GM18498 (cell line): ENCODE data around the gene MAGEC2.

ENCODE experiments used
- ATAC-seq: cut with Tn5 transposase; IDR thresholded peaks from one replicate; pipeline ENCODE4 v1.9.1; 2021; ENCODE audit warnings: mild to moderate bottlenecking, moderate library complexity; ENCODE audit not compliant: unreplicated experiment

Gene MAGEC2, protein sequence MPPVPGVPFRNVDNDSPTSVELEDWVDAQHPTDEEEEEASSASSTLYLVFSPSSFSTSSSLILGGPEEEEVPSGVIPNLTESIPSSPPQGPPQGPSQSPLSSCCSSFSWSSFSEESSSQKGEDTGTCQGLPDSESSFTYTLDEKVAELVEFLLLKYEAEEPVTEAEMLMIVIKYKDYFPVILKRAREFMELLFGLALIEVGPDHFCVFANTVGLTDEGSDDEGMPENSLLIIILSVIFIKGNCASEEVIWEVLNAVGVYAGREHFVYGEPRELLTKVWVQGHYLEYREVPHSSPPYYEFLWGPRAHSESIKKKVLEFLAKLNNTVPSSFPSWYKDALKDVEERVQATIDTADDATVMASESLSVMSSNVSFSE

DNA sequence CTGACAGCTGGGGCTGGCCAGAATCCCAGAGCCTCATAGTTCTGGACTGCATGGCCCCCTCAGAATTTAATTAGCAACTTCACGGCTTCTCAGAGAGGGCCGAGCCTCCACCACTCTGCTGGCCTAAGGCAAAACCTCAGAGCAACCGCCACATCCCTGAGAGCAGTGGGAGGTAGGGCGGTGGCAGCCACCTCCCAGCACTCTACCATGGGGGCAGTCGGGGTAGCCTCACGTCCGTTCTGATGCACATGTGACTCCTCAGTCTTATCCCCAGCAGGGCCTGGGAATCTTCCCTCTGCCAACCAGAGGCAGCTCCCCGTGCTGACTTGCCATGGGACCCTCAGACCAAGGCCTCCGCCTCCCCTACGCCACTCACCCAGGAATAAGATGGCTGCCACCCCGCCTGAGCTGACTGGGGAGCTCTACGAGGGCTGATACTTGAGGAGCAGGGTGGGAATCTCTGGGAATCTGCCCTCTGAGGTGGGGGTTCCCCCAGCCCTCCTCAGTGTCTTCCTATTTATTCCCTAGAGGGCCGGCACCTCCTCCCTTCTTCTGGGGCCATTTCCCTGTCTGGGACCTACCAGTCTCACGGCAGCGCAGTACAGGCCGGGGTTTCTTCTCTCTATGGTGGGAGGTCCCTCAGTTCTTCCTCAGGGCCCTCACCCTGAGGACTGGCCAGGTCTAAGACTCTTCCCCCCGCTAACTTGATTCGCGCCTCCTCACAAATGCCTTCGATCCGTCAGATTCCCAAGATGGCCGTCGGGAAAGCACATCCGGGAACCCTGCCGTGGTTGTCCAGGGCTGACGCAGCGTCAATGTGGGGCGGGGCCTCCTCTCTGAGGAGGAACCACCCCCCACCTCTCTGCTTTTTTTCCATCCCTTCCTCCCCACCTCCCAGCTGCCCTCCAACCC, at the start of gene MAGEC2:
TSS of gene MAGEC2 (minus strand) at position 769 of the 912 bp plus-strand sequence. CDS start 1,303 bp downstream, outside the sequence.
- no peak for ATAC-seq

DNA sequence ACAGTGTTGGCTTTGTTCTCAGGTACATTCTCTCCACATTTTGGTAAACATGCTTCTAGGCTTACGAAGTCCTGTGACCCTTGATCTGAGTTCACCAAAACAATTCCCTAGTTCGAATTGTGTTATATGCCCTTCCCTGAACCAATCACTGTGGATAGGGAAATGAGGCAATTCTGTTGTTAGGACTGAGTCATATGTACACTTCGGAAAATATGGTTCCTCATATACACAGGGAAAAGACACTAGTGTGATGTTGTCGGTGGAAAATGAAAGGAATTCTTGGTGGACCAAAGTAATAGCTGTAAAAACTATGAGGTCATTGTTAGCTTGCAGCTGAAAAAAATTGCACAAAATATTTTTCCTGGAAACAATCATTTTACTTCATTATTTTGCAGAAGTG, 46.6 kb upstream of the MAGEC2 start:
- ATAC-seq = no peak

DNA sequence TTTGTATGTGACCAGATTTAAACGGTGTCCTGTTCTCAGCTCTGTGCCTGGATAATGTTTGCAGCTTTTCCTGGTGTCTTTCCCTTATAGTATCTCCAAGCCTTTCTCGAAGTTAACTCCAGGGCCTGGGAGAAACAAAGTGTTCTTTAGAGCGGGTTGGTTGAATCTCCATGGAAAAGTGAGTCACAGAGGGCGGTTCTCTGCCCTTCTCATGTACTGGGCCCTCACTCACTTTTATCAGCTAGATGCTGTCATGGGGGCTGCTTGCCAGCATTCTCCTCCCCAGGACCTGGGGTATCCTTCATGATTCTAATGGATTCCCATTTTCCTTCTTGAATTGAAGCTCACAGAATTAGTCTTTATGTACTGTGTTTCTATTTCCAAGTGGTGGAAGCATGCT, 46.1 kb upstream of the MAGEC2 start:
- ATAC-seq = no peak

DNA sequence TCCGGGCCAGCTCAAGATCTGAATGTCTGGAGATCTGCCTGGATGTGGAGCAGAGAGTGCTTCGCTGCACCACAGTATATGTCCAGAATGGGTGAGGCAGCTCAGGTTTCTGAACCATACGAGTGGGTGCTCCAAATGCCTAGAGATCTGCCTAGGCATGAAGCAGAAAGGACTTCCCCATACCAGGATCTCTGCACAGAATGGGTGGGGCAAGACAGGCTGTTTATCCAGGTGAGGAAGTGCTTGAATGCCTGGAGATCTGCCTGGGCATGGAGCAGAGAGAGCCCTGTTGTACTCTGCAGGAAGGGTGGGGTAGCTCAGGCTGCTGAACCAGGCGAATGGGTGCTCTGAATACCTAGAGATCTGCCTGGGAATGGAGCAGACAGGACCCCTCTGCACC, 45.4 kb upstream of the MAGEC2 start:
- no peak for ATAC-seq

DNA sequence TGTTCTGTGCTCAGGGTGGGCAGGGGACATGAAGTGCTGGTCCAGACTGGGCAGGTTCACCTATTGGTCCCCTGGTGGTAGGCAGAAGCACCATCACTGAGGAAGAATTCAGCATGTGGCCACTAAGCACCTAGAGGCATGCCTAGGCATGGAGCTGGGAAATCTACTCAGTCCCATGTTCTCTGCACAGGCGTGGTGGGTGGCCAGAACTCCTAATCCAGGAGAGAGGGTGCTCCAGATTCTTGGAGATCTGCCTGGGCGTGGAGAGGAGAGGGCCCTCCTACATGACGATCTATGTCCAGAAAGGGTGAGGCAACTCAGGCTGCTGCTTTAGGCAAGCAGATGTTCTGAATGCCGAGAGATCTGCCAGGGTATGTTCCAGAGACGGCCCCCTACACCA, 44.6 kb upstream of the MAGEC2 start:
- ATAC-seq = no peak

DNA sequence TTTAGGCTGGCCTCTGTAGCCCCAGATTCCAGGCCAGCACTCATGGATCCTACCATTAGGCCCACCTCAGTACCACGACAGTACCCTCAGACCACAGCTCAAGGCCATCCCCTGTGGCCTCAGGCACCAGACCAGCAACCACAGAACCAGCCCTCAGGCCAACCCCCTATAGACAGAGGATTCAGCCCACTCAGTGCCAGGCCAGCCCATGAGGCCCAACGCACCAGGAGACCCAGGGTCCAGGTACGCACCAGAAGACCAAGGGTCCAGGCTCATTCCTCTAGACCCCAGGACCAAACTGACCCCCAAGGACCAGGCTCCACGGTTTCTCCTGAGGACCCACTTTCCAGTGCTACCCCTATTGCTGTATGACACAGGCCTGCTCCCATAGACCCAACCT, 39.5 kb upstream of the MAGEC2 start:
- no peak for ATAC-seq

DNA sequence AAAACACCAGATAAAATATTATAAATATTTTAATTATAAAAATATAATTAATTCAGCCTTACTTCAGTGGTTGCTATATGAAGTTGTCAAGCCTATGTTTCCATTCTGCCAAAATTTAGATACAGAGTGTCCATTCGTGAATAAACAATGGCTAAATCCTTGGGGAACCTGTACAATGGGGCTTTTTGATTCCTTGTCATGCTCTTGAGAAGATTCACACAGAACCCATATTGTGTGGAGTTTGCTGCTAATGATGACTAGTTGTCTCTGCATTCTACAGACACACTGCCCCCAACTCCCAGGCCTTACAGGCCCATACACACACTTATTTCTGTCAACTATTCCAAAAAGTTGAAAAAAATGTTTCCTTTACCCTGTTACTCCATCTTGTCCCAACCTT, 33.4 kb upstream of the MAGEC2 start:
- ATAC-seq = no peak

DNA sequence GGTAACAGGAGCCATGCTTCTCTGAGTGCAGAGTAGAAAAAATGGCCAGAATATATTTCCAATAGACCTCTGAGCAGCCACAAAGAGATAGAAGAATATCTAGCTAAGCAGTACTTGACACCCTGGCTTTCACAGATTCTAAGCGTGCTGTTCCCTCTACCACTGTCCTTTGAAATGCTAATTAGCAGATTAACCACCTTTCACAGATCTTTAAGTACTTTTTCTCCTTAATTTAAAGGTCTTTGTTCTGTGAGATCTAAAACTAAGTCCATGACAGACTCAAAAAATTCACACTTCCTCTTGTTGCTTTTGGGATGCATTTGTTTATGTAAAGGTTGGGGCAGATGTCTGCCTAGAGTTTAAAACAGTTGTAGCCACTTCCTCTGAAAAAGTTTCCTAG, 28.3 kb upstream of the MAGEC2 start:
- ATAC-seq = no peak

DNA sequence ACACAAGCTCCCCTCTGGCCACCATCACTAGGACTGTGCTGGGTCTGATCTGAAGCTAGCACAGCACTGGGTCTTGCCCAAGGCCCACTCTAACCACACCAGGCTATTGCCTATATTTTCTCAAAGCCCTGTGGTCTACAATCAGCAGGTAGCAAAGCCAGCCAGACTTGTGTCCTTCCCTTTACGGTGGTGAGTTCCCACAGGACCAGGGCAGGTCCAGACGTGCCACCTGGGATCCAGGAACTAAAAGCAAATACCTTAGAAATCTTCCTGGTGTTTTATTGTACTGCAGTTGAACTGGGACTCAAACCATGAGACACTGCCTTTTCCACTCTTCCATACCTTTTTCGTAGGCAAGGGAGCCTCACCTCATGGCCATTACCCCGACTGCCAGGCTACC, 9.0 kb upstream of the MAGEC2 start:
- ATAC-seq = no peak

DNA sequence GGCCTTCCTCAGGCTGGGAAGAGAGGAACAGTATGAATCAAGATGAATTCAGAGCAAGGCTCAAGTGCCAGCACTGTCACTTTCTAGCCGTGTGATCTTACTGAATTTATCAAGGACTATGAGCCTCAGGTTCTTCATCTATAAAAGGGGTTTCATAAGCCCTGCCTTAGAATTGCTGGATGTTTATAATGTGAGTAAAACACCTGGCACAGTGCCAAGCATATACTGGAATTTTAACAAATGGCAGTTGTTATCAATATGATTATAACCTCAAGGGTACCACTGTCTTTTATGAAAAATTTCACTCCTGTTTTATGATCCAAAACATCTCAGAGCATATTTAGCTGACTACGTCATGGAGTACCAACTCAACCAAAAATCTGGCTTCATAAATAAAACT, 4.0 kb downstream of the MAGEC2 start:
- no peak for ATAC-seq

DNA sequence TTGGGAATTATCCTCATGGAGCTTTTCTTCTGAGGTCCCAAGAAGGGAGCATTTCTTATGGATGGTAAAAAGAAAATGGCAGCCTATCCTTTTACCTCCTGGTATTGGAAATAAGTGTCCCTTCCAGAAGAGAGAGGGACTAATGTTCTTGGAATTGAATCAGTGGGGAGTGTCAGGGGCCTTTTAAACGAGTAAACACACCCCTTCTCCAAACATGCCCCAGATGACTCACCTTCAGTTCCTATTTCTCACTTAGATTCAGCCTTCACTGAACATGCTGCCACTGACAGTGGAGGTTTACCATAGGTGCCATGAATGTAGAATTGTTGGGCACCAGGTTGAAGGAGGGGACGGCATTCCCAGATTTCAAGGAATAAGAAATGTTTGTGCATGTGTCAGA, 19.0 kb downstream of the MAGEC2 start:
- no peak for ATAC-seq

DNA sequence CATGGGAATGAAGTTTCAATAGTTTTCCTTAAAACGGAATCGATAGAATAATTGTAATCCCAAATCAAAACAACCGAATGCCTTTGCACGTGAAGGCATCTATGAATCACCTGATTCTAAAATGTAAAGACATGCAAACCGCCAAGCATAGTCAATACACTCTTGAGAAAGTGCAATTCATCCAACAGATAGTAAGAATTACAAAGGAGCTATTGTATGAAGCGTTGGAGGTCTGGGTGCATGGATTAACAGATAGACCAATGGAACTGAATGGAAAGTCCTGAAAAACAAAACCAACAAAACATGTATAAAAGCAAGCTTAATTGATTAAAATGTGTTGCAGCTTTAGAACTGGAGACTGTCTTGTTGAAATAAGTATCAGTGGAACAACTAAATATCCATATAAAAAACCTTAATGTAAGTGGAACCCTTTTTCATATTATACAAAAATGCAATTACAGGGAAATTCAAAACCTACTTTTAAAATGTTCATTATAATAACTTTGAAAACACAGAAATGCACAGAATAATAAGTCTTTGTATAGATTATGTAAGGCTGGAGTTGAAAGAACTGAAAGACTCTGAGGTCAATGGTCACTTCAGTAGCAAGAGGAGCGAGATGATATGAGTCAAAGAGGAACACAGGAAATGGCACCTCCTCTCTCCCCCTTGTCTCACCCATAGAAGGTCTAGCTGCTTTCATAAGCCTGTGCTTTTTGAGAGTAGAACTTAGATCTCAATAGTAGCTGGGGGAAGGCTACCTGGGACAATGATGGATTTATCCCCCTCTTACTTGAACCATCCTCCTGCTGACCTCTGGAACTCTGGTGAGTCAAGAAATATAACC, 20.1 kb downstream of the MAGEC2 start:
- no peak for ATAC-seq

DNA sequence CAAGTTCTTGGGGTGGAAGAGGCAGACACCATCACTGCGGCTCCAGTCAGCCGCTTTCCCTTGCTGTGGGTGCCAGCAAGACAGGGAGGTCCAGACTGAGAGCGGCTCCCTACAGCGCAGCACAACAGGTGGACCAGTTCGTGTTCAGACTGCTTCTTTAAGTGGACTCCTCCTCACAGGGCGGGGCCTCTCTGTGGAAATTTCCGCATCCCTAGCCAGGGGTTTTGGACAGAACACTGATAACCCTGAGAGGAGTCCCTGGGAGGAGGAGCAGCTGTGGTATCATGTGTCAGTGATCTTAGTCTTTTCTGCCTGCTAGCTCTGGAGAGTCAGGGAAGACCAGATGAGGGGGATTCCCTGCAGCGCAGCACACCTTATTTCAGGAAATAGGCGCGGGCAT, 48.5 kb downstream of the MAGEC2 start:
- ATAC-seq = no peak
